Endothelial cell of umbilical vein (primary cell): ENCODE data around the gene APOL2. TPM values are rescaled to one million over a fixed set of nuclear protein-coding genes. Genes with fewer than 3 reads are reported as not detected.
A peak's percentile ranks its signal among the peaks of the same experiment; 100 is the strongest.

Experiments used
- BruUV-seq: library from RNA; stranded (reverse); fragments of 400-500 nt; replicated peaks from 2 replicates; lab custom pipeline; 2021; lab: Mats Ljungman, UMichigan
- CTCF ChIA-PET: fragments of 300-600, 350-600 bp; sonication (Branson Sonifier 250); formaldehyde crosslinking; loops from one replicate; lab custom pipeline; 2021; ENCODE audit warnings: antibody characterized with exemption, inconsistent platforms; lab: Charles Lee
- POLR2A ChIA-PET: fragments of 300-600, 350-600 bp; sonication (Branson Sonifier 250); formaldehyde crosslinking; loops from one replicate; lab custom pipeline; 2021; ENCODE audit warnings: antibody characterized with exemption, inconsistent platforms; lab: Charles Lee
- DNase-seq: peaks from one replicate; pipeline ENCODE4 v3.0.0-alpha.2; 2011; ENCODE audit warnings: low read depth, low spot score
- FAIRE-seq: peaks from 2 replicates; lab custom pipeline; 2011; peaks lifted over from hg19 to GRCh38; lab: Jason Lieb, UNC
- H2AFZ ChIP-seq: 2 replicates; pipeline ENCODE4 v1.6.0; 2012; ENCODE audit warnings: low read depth, low read length, control low read depth, inconsistent platforms
- H3K27ac ChIP-seq: 2 replicates; pipeline ENCODE4 v1.5.1; 2011; ENCODE audit warnings: low read depth, mild to moderate bottlenecking, control low read depth, low read length, moderate library complexity; ENCODE audit not compliant: insufficient read depth
- H3K27me3 ChIP-seq, 2 experiments: 2 replicates each; pipeline versions ENCODE4 v1.6.0 to v1.6.1; 2011; ENCODE audit warnings: low read length in 2 of 2, mixed read lengths in 1 of 2; ENCODE audit not compliant: control insufficient read depth in 2 of 2, insufficient read depth in 2 of 2
- H3K36me3 ChIP-seq, 2 experiments: 2 replicates in 1 of 2; 3 replicates in 1 of 2; pipeline ENCODE4 v1.5.1; 2011; ENCODE audit warnings: low read length in 2 of 2, mild to moderate bottlenecking in 1 of 2, moderate library complexity in 1 of 2; ENCODE audit not compliant: control insufficient read depth in 2 of 2, insufficient read depth in 2 of 2; ENCODE audit errors: extremely low read depth in 1 of 2
- H3K4me1 ChIP-seq: 3 replicates; pipeline ENCODE4 v1.5.1; 2011; ENCODE audit warnings: mild to moderate bottlenecking, low read length; ENCODE audit not compliant: control insufficient read depth, insufficient read depth; ENCODE audit errors: extremely low read depth
- H3K4me2 ChIP-seq: 2 replicates; pipeline ENCODE4 v1.6.1; 2011; ENCODE audit warnings: low read length, control low read depth, mixed read lengths; ENCODE audit not compliant: insufficient read depth
- H3K4me3 ChIP-seq, 3 experiments: fragments of 200-600 bp in 1 of 3; sonication (generic), shearing (Covaris generic) in 1 of 3; replicated peaks in 1 of 3; 2 replicates each; pipeline ENCODE4 v1.5.1; 2011 to 2016; ENCODE audit warnings: control low read depth in 3 of 3, low read length in 3 of 3, mild to moderate bottlenecking in 2 of 3, inconsistent platforms in 1 of 3, low read depth in 1 of 3, moderate library complexity in 1 of 3; ENCODE audit not compliant: insufficient read depth in 1 of 3
- H3K79me2 ChIP-seq: 2 replicates; pipeline ENCODE4 v1.6.0; 2012; ENCODE audit warnings: low read length, inconsistent platforms; ENCODE audit not compliant: control insufficient read depth, insufficient read depth
- H3K9ac ChIP-seq: replicated peaks from 2 replicates; pipeline ENCODE3; 2011; ENCODE audit warnings: low read length, control low read depth; ENCODE audit not compliant: insufficient read depth; ENCODE audit errors: extremely low read depth
- H3K9me1 ChIP-seq: replicated peaks from 3 replicates; pipeline ENCODE4 v1.6.0; 2011; ENCODE audit warnings: mild to moderate bottlenecking, low read length; ENCODE audit not compliant: control insufficient read depth, insufficient read depth; ENCODE audit errors: extremely low read depth
- H3K9me3 ChIP-seq: replicated peaks from 2 replicates; pipeline ENCODE4 v1.5.1; 2012; ENCODE audit warnings: low read length, inconsistent platforms; ENCODE audit not compliant: control insufficient read depth, insufficient read depth
- H4K20me1 ChIP-seq: replicated peaks from 2 replicates; pipeline ENCODE3; 2011; ENCODE audit warnings: mild to moderate bottlenecking, low read length; ENCODE audit not compliant: control insufficient read depth, insufficient read depth; ENCODE audit errors: extremely low read depth
- EZH2 ChIP-seq: IDR thresholded peaks from 2 replicates; pipeline ENCODE4 v1.6.1; 2012; ENCODE audit warnings: borderline replicate concordance, low read depth, mild to moderate bottlenecking, moderate library complexity, low read length, inconsistent platforms; ENCODE audit not compliant: severe bottlenecking
- FOS ChIP-seq: IDR thresholded peaks from 2 replicates; pipeline ENCODE4 v1.6.1; 2011; ENCODE audit warnings: mild to moderate bottlenecking, low read length, moderate library complexity, borderline replicate concordance; ENCODE audit not compliant: insufficient read depth
- GATA2 ChIP-seq: IDR thresholded peaks from 2 replicates; pipeline ENCODE4 v1.7.0; 2011; ENCODE audit warnings: low read depth, mild to moderate bottlenecking, moderate library complexity, mixed read lengths, low read length; ENCODE audit not compliant: insufficient read length, insufficient read depth
- JUN ChIP-seq: IDR thresholded peaks from 2 replicates; pipeline ENCODE4 v1.6.1; 2011; ENCODE audit warnings: borderline replicate concordance, low read depth; ENCODE audit not compliant: insufficient read length, insufficient read depth
- MYC ChIP-seq: IDR thresholded peaks from one replicate; pipeline ENCODE4 v1.6.1; 2011; ENCODE audit warnings: mild to moderate bottlenecking, low read depth, low read length
- POLR2A ChIP-seq: IDR thresholded peaks from 2 replicates; pipeline ENCODE4 v1.6.1; 2012; ENCODE audit warnings: low read depth, mild to moderate bottlenecking, control low read depth, low read length
- POLR2AphosphoS5 ChIP-seq: IDR thresholded peaks from 2 replicates; pipeline ENCODE4 v1.6.1; 2012; ENCODE audit warnings: low read depth, mild to moderate bottlenecking, control low read depth, low read length, moderate library complexity; ENCODE audit not compliant: insufficient read depth
- dilution Hi-C: fragments of 300-500 bp; cut with MboI; formaldehyde crosslinking; loops from one replicate; pipeline ENCODE4 v1.15.0; 2019; ENCODE audit warnings: low sequenced_read_pairs; ENCODE audit not compliant: extremely low pct_ligation_motif_present
- intact Hi-C: fragments of 100-400 bp; cut with micrococcal nuclease; formaldehyde crosslinking; loops from one replicate; pipeline ENCODE4 v1.10.0; 2022
- polyA plus RNA-seq, 4 experiments: library from polyadenylated mRNA; depleted of rRNA in 3 of 4; stranded (reverse) in 3 of 4; unstranded in 1 of 4; fragments of >200 nt; gene quantifications; 2 replicates each; pipeline versions ENCODE4 v1.2.1 to v1.2.3, GENCODE V29; 2011 to 2012; ENCODE audit warnings: missing spikeins in 1 of 4
- total RNA-seq: library from RNA; stranded (reverse); gene quantifications from 2 replicates; pipeline ENCODE4 v1.2.3, GENCODE V29; 2021
- TF ChIP-seq, protein P1 (sequence below), 2 donors: IDR thresholded peaks; 1 replicate in 1 of 2; 2 replicates in 1 of 2; pipeline ENCODE4 v1.5.1; 2011; ENCODE audit warnings: low read length in 2 of 2, mild to moderate bottlenecking in 2 of 2, moderate library complexity in 2 of 2, control low read depth in 1 of 2, inconsistent platforms in 1 of 2, low read depth in 1 of 2; ENCODE audit not compliant: insufficient read depth in 1 of 2; ENCODE audit errors: extremely low read depth in 1 of 2
- TF ChIP-seq, protein P2 (sequence below): IDR thresholded peaks from 2 replicates; pipeline ENCODE4 v1.6.1; 2011; ENCODE audit not compliant: insufficient read depth, insufficient read length

The APOL2 gene
- total and polyA plus RNA-seq, 2 donors (not counting 3 experiments of a cell fraction or from before 2014, with no cell fraction given) = 16.9 to 37.6 TPM

DNA sequence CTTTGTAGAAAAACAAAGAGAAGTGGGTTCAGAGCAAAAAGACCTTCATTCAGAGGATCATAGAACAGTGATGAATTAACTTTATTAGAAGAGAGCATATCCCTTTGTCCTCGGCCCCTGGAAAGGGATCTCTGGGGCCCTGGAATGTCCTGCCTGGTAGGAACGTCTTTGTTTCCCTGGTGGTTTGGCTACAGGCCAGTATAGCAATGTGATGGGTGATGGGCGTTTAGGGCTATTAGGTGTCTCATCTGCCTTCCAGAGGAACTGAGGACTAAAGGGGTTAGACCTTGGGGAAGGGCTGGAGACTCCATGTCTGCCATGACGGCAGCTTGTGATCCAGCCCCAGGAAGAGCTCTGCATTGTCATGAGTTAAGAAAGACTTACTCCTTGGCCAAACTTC is 46.8 kb downstream of the APOL2 start:
- dilution Hi-C loops (no loop called here), intact Hi-C loops (no loop called here)
- POLR2A ChIA-PET = no interaction called here
- Histone ChIP-seq H3K27ac (no peak overlapping the region), H3K4me1 (peaks cover 29% of the 10 kb centered on the region), H3K36me3 (no peaks in the 10 kb centered on the region), H4K20me1 (no peaks in the 10 kb centered on the region), H3K9me3 (no peaks in the 10 kb centered on the region), H3K27me3 (peaks cover 0 to 6% of the 10 kb centered on the region in 2 experiments), H2AFZ (no peak overlapping the region), H3K79me2 (no peaks in the 10 kb centered on the region), H3K4me3 (no peak overlapping the region), H3K9me1 (no peaks in the 10 kb centered on the region), H3K4me2 (no peak overlapping the region), H3K9ac (no peak overlapping the region)
- CTCF ChIA-PET = interaction anchor here (0.6 to 2.5 kb wide), 6 partner anchors 46 to 294 kb away, joined by 3 to 16 read pairs (median 3); partner anchors contain the start of gene APOL2
- BruUV-seq = no TSS peak
- DNase-seq (peak; percentile 19), FAIRE-seq (peak; percentile 21)
- no peak for TF ChIP-seq POLR2AphosphoS5
- TF ChIP-seq JUN = no peak
- TF ChIP-seq MYC = no peak
- TF ChIP-seq, protein P1, sequence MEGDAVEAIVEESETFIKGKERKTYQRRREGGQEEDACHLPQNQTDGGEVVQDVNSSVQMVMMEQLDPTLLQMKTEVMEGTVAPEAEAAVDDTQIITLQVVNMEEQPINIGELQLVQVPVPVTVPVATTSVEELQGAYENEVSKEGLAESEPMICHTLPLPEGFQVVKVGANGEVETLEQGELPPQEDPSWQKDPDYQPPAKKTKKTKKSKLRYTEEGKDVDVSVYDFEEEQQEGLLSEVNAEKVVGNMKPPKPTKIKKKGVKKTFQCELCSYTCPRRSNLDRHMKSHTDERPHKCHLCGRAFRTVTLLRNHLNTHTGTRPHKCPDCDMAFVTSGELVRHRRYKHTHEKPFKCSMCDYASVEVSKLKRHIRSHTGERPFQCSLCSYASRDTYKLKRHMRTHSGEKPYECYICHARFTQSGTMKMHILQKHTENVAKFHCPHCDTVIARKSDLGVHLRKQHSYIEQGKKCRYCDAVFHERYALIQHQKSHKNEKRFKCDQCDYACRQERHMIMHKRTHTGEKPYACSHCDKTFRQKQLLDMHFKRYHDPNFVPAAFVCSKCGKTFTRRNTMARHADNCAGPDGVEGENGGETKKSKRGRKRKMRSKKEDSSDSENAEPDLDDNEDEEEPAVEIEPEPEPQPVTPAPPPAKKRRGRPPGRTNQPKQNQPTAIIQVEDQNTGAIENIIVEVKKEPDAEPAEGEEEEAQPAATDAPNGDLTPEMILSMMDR (IDR thresholded peaks at IDR 0.05; ENCODE audit: extremely low read depth in 1 of 2, insufficient read depth in 1 of 2, low read depth in 1 of 2, low read length in 2 of 2) = no peak
- no peak for TF ChIP-seq FOS
- no peak for TF ChIP-seq EZH2
- no peak for TF ChIP-seq POLR2A
- TF ChIP-seq, protein P2, sequence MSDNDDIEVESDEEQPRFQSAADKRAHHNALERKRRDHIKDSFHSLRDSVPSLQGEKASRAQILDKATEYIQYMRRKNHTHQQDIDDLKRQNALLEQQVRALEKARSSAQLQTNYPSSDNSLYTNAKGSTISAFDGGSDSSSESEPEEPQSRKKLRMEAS = no peak
- TF ChIP-seq GATA2 = no peak
